ENCODE results near the gene GPR119.
"Not testable (repeated sequence)": the region's sequence is repeated elsewhere in the genome, so short reads cannot be mapped to it uniquely, and the experiment has no call there.

The GPR119 gene

GRCh38 chrX:130385520-130385919 lies at the start of gene GPR119:
TSS of gene GPR119 (minus strand) at chrX:130385674. CDS start at chrX:130385447, 227 bp downstream.
- no peak for DNase-seq

- DNase-seq, result not testable (repeated sequence)
These were observed 43.8 kb upstream of the GPR119 start for GRCh38 chrX:130429236-130429635.

- no peak for DNase-seq
These were observed 41.1 kb upstream of the GPR119 start for GRCh38 chrX:130426531-130426930.

- DNase-seq, result no peak
These were observed 33.8 kb upstream of the GPR119 start for GRCh38 chrX:130419263-130419662.

GRCh38 chrX:130418740-130419139 lies 33.3 kb upstream of the GPR119 start:
- no peak for DNase-seq

- DNase-seq, result no peak
These were observed 32.6 kb upstream of the GPR119 start for GRCh38 chrX:130418066-130418465.

GRCh38 chrX:130416785-130417184 lies 31.3 kb upstream of the GPR119 start:
- DNase-seq, result no peak

GRCh38 chrX:130415201-130415600 lies 29.7 kb upstream of the GPR119 start:
- DNase-seq, result no peak

GRCh38 chrX:130414800-130415199 lies 29.3 kb upstream of the GPR119 start:
- DNase-seq, result no peak

- no peak for DNase-seq
These were observed 27.9 kb upstream of the GPR119 start for GRCh38 chrX:130413415-130413814.

GRCh38 chrX:130402208-130402684 lies 16.8 kb upstream of the GPR119 start:
- DNase-seq, result no peak

- peak; percentile 23 for DNase-seq
These were observed 16.1 kb upstream of the GPR119 start, which contains the start of gene RBMX2 for GRCh38 chrX:130401415-130402207. TSS of gene RBMX2 (plus strand) at chrX:130401987. CDS start at chrX:130402033, 46 bp downstream.

GRCh38 chrX:130395341-130395740 lies 9.9 kb upstream of the GPR119 start:
- DNase-seq, result no peak

GRCh38 chrX:130393451-130394074 lies 8.1 kb upstream of the GPR119 start:
- DNase-seq, result no peak

- no peak for DNase-seq
These were observed 934 bp upstream of the GPR119 start for GRCh38 chrX:130386408-130386808.

- no peak for DNase-seq
These were observed 7.3 kb downstream of the GPR119 start for GRCh38 chrX:130378024-130378669.

GRCh38 chrX:130376077-130376476 lies 9.4 kb downstream of the GPR119 start:
- no peak for DNase-seq

- not testable (repeated sequence) for DNase-seq
These were observed 33.4 kb downstream of the GPR119 start for GRCh38 chrX:130352050-130352449.

- DNase-seq, result no peak
These were observed 33.9 kb downstream of the GPR119 start for GRCh38 chrX:130351567-130351966.

GRCh38 chrX:130347321-130347720 lies 38.2 kb downstream of the GPR119 start:
- no peak for DNase-seq

- DNase-seq, result no peak
These were observed 42.1 kb downstream of the GPR119 start for GRCh38 chrX:130343411-130343810.

- DNase-seq, result no peak
These were observed 45.2 kb downstream of the GPR119 start for GRCh38 chrX:130340271-130340670.

- DNase-seq, result no peak
These were observed 45.9 kb downstream of the GPR119 start, which contains the start of gene SLC25A14 for GRCh38 chrX:130339408-130340222. TSS of gene SLC25A14 (plus strand) at chrX:130339919. CDS start at chrX:130340279, 360 bp downstream.
